HCT116 (cell line): ENCODE data around the gene CUX1. TPM values are rescaled to one million over a fixed set of nuclear protein-coding genes. Genes with fewer than 3 reads are reported as not detected.

ENCODE experiments used
- ATAC-seq: fragments of 200-7000 bp; cut with Tn5 transposase; 2 replicates; pipeline ENCODE4 v1.9.1; 2020; ENCODE audit warnings: mild to moderate bottlenecking, moderate library complexity
- BruUV-seq: library from RNA; stranded (reverse); fragments of 400-500 nt; replicated peaks from 2 replicates; lab custom pipeline; 2021; lab: Mats Ljungman, UMichigan
- CTCF ChIA-PET: fragments of 300-600 bp; sonication (Branson Sonifier 250); formaldehyde crosslinking; loops from one replicate; lab custom pipeline; 2021; ENCODE audit warnings: antibody characterized with exemption; lab: Charles Lee
- POLR2A ChIA-PET: fragments of 300-600, 350-600 bp; sonication (Branson Sonifier 250); formaldehyde crosslinking; loops from one replicate; lab custom pipeline; 2021; ENCODE audit warnings: antibody characterized with exemption; lab: Charles Lee
- RAD21 ChIA-PET, 2 experiments: fragments of 300-600 bp; sonication (Branson Sonifier 250); formaldehyde crosslinking; loops; one replicate each; lab custom pipeline; 2023; ENCODE audit warnings: low total read pairs in 2 of 2; ENCODE audit not compliant: uncharacterized antibody in 2 of 2, unreplicated experiment in 2 of 2, low non-redundant PET in 1 of 2; lab: Charles Lee
- DNase-seq: peaks from one replicate; pipeline ENCODE4 v3.0.0-alpha.2; 2010; ENCODE audit warnings: low read depth, low spot score
- H2AFZ ChIP-seq: fragments of 200-600 bp; shearing (Covaris generic), sonication (generic); 2 replicates; pipeline ENCODE4 v1.6.1; 2017; ENCODE audit warnings: low read depth, mixed run types, mixed read lengths, antibody characterized with exemption, low read length; ENCODE audit not compliant: poor library complexity, severe bottlenecking
- H3K27ac ChIP-seq: 2 replicates; pipeline ENCODE4 v1.5.1; 2012; ENCODE audit warnings: low read depth, low read length
- H3K27me3 ChIP-seq: fragments of 200-600 bp; sonication (generic); 2 replicates; pipeline ENCODE4 v1.6.1; 2016; ENCODE audit warnings: mixed run types, low read length, mixed read lengths; ENCODE audit not compliant: insufficient read depth
- H3K36me3 ChIP-seq, 2 experiments: fragments of 200-500 bp in 1 of 2; fragments of 200-600 bp in 1 of 2; sonication (Bioruptor generic) in 1 of 2; sonication (generic) in 1 of 2; 2 replicates each; pipeline versions ENCODE4 v1.5.1 to v1.6.1; 2014 to 2016; ENCODE audit warnings: low read length in 2 of 2, inconsistent platforms in 1 of 2, mixed read lengths in 1 of 2, mixed run types in 1 of 2; ENCODE audit not compliant: insufficient read depth in 2 of 2, control insufficient read depth in 1 of 2
- H3K4me1 ChIP-seq, 2 experiments: fragments of 200-600 bp in 1 of 2; sonication (generic) in 1 of 2; 2 replicates each; pipeline versions ENCODE4 v1.5.1 to v1.6.1; 2012 to 2017; ENCODE audit warnings: low read length in 2 of 2, inconsistent platforms in 1 of 2, mild to moderate bottlenecking in 1 of 2, mixed read lengths in 1 of 2, mixed run types in 1 of 2, moderate library complexity in 1 of 2; ENCODE audit not compliant: insufficient read depth in 2 of 2, control insufficient read depth in 1 of 2
- H3K4me2 ChIP-seq: fragments of 200-600 bp; sonication (generic); 2 replicates; pipeline ENCODE4 v1.6.1; 2017; ENCODE audit warnings: mixed run types, low read length, mixed read lengths
- H3K4me3 ChIP-seq, 2 experiments: fragments of 200-600 bp in 1 of 2; sonication (generic) in 1 of 2; replicated peaks in 1 of 2; 2 replicates each; pipeline ENCODE4 v1.5.1; 2011 to 2016; ENCODE audit warnings: low read length in 2 of 2, control low read depth in 1 of 2, low read depth in 1 of 2, mild to moderate bottlenecking in 1 of 2, mixed read lengths in 1 of 2, mixed run types in 1 of 2
- H3K79me2 ChIP-seq: fragments of 200-600 bp; sonication (generic); 2 replicates; pipeline ENCODE4 v1.6.1; 2017; ENCODE audit warnings: mild to moderate bottlenecking, mixed run types, low read length, moderate library complexity, mixed read lengths; ENCODE audit not compliant: insufficient read depth
- H3K9ac ChIP-seq: fragments of 200-600 bp; sonication (generic); 2 replicates; pipeline ENCODE4 v1.6.1; 2016; ENCODE audit warnings: low read length, mixed read lengths
- H3K9me2 ChIP-seq: fragments of 200-600 bp; sonication (generic), shearing (Covaris generic); 2 replicates; pipeline ENCODE4 v1.6.1; 2017; ENCODE audit warnings: mixed run types, mild to moderate bottlenecking, moderate library complexity; ENCODE audit not compliant: insufficient read depth
- H3K9me3 ChIP-seq, 2 experiments: fragments of 200-500 bp in 1 of 2; fragments of 200-600 bp in 1 of 2; sonication (Bioruptor generic) in 1 of 2; sonication (generic) in 1 of 2; 2 replicates each; pipeline ENCODE4 v1.6.1; 2014 to 2017; ENCODE audit warnings: low read length in 2 of 2, mixed read lengths in 2 of 2, inconsistent platforms in 1 of 2, low read depth in 1 of 2, mild to moderate bottlenecking in 1 of 2, mixed run types in 1 of 2, moderate library complexity in 1 of 2; ENCODE audit not compliant: control insufficient read depth in 1 of 2, insufficient read depth in 1 of 2
- H4K20me1 ChIP-seq: fragments of 200-600 bp; sonication (generic), shearing (Covaris generic); 2 replicates; pipeline ENCODE4 v1.6.1; 2017; ENCODE audit warnings: mixed run types, mild to moderate bottlenecking, moderate library complexity; ENCODE audit not compliant: insufficient read depth
- CBX3 ChIP-seq: IDR thresholded peaks from 2 replicates; pipeline ENCODE4 v1.6.1; 2012; ENCODE audit warnings: low read depth
- EZH2phosphoT487 ChIP-seq: fragments of 200-600 bp; IDR thresholded peaks from 2 replicates; pipeline ENCODE4 v1.6.1; 2018; ENCODE audit warnings: antibody characterized with exemption, borderline replicate concordance
- JUND ChIP-seq: IDR thresholded peaks from 2 replicates; pipeline ENCODE4 v1.6.1; 2012
- RAD21 ChIP-seq: IDR thresholded peaks from 2 replicates; pipeline ENCODE4 v1.6.1; 2012; ENCODE audit warnings: low read depth, mild to moderate bottlenecking
- ZBTB33 ChIP-seq: IDR thresholded peaks from 2 replicates; pipeline ENCODE4 v1.6.1; 2011; ENCODE audit warnings: mild to moderate bottlenecking, low read length, moderate library complexity; ENCODE audit not compliant: insufficient replicate concordance; ENCODE audit errors: extremely low read depth
- intact Hi-C: fragments of 100-400 bp; cut with micrococcal nuclease; formaldehyde crosslinking; loops from 2 replicates; pipeline ENCODE4 v1.10.0; 2022
- total RNA-seq: library from RNA; stranded (reverse); gene quantifications from one replicate; pipeline ENCODE4 v1.2.1, GENCODE V29; 2021; ENCODE audit not compliant: unreplicated experiment

Gene CUX1
- total RNA-seq, 1 experiment from 2014 or later, result 68.9 TPM

GRCh38 chr7:102196028-102196427, 378.6 kb downstream of the CUX1 start:
- Histone ChIP-seq H3K9ac (no peak overlapping the region), H4K20me1 (no peaks in the 10 kb centered on the region), H3K79me2 (no peaks in the 10 kb centered on the region), H3K27ac (no peak overlapping the region), H3K27me3 (no peaks in the 10 kb centered on the region), H3K4me1 (no peaks in the 10 kb centered on the region), H3K9me2 (no peaks in the 10 kb centered on the region), H3K9me3 (no peaks in the 10 kb centered on the region), H3K36me3 (peaks cover 0 to 6% of the 10 kb centered on the region in 2 experiments; a peak in 2 of 4 replicates), H2AFZ (no peak overlapping the region), H3K4me3 (no peak overlapping the region), H3K4me2 (no peak overlapping the region)
- no TSS peak for BruUV-seq
- DNase-seq (no peak), ATAC-seq (no peak)
- ChIA-PET POLR2A (no interaction called here), CTCF (no interaction called here), RAD21 (no interaction called here)
- TF ChIP-seq RAD21 (no peak), EZH2phosphoT487 (no peak)
- intact Hi-C loops, result no loop called here

- ChIA-PET POLR2A (no interaction called here), CTCF (no interaction called here), RAD21 (no interaction called here)
- H3K4me3 ChIP-seq, result no peak overlapping the region
- H3K9me2 ChIP-seq, result no peaks in the 10 kb centered on the region
- no peaks in the 10 kb centered on the region for H3K4me1 ChIP-seq
- intact Hi-C loops, result no loop called here
- H3K27me3 ChIP-seq, result no peaks in the 10 kb centered on the region
- ATAC-seq (no peak), DNase-seq (no peak)
- no peak for TF ChIP-seq ZBTB33
- no peak for TF ChIP-seq CBX3
- TF ChIP-seq JUND, result no peak
- TF ChIP-seq EZH2phosphoT487, result no peak
- H4K20me1 ChIP-seq, result no peaks in the 10 kb centered on the region
- H3K36me3 ChIP-seq, result peaks cover 4 to 6% of the 10 kb centered on the region in 2 experiments; a peak in 2 of 4 replicates
- no peak overlapping the region for H3K9ac ChIP-seq
- H3K4me2 ChIP-seq, result no peak overlapping the region
- no peak overlapping the region for H2AFZ ChIP-seq
- no peaks in the 10 kb centered on the region for H3K79me2 ChIP-seq
- H3K27ac ChIP-seq, result no peak overlapping the region
- no TSS peak for BruUV-seq
- no peaks in the 10 kb centered on the region for H3K9me3 ChIP-seq
Measured at GRCh38 chr7:102197161-102197560, 379.7 kb downstream of the CUX1 start.
